Endothelial cell of umbilical vein (primary cell): Measurements from ENCODE around the gene GTSE1. TPM values are rescaled to one million over a fixed set of nuclear protein-coding genes. Genes with fewer than 3 reads are reported as not detected.

Source experiments
- BruUV-seq: library from RNA; stranded (reverse); fragments of 400-500 nt; replicated peaks from 2 replicates; lab custom pipeline; 2021; lab: Mats Ljungman, UMichigan
- CTCF ChIA-PET: fragments of 300-600, 350-600 bp; sonication (Branson Sonifier 250); formaldehyde crosslinking; loops from one replicate; lab custom pipeline; 2021; ENCODE audit warnings: antibody characterized with exemption, inconsistent platforms; lab: Charles Lee
- POLR2A ChIA-PET: fragments of 300-600, 350-600 bp; sonication (Branson Sonifier 250); formaldehyde crosslinking; loops from one replicate; lab custom pipeline; 2021; ENCODE audit warnings: antibody characterized with exemption, inconsistent platforms; lab: Charles Lee
- DNase-seq: peaks from one replicate; pipeline ENCODE4 v3.0.0-alpha.2; 2011; ENCODE audit warnings: low read depth, low spot score
- FAIRE-seq: peaks from 2 replicates; lab custom pipeline; 2011; peaks lifted over from hg19 to GRCh38; lab: Jason Lieb, UNC
- H2AFZ ChIP-seq: 2 replicates; pipeline ENCODE4 v1.6.0; 2012; ENCODE audit warnings: low read depth, low read length, control low read depth, inconsistent platforms
- H3K27ac ChIP-seq: 2 replicates; pipeline ENCODE4 v1.5.1; 2011; ENCODE audit warnings: low read depth, mild to moderate bottlenecking, control low read depth, low read length, moderate library complexity; ENCODE audit not compliant: insufficient read depth
- H3K27me3 ChIP-seq, 2 experiments: 2 replicates each; pipeline versions ENCODE4 v1.6.0 to v1.6.1; 2011; ENCODE audit warnings: low read length in 2 of 2, mixed read lengths in 1 of 2; ENCODE audit not compliant: control insufficient read depth in 2 of 2, insufficient read depth in 2 of 2
- H3K36me3 ChIP-seq, 2 experiments: 2 replicates in 1 of 2; 3 replicates in 1 of 2; pipeline ENCODE4 v1.5.1; 2011; ENCODE audit warnings: low read length in 2 of 2, mild to moderate bottlenecking in 1 of 2, moderate library complexity in 1 of 2; ENCODE audit not compliant: control insufficient read depth in 2 of 2, insufficient read depth in 2 of 2; ENCODE audit errors: extremely low read depth in 1 of 2
- H3K4me1 ChIP-seq: 3 replicates; pipeline ENCODE4 v1.5.1; 2011; ENCODE audit warnings: mild to moderate bottlenecking, low read length; ENCODE audit not compliant: control insufficient read depth, insufficient read depth; ENCODE audit errors: extremely low read depth
- H3K4me2 ChIP-seq: 2 replicates; pipeline ENCODE4 v1.6.1; 2011; ENCODE audit warnings: low read length, control low read depth, mixed read lengths; ENCODE audit not compliant: insufficient read depth
- H3K4me3 ChIP-seq, 3 experiments: fragments of 200-600 bp in 1 of 3; sonication (generic), shearing (Covaris generic) in 1 of 3; replicated peaks in 1 of 3; 2 replicates each; pipeline ENCODE4 v1.5.1; 2011 to 2016; ENCODE audit warnings: control low read depth in 3 of 3, low read length in 3 of 3, mild to moderate bottlenecking in 2 of 3, inconsistent platforms in 1 of 3, low read depth in 1 of 3, moderate library complexity in 1 of 3; ENCODE audit not compliant: insufficient read depth in 1 of 3
- H3K79me2 ChIP-seq: 2 replicates; pipeline ENCODE4 v1.6.0; 2012; ENCODE audit warnings: low read length, inconsistent platforms; ENCODE audit not compliant: control insufficient read depth, insufficient read depth
- H3K9ac ChIP-seq: replicated peaks from 2 replicates; pipeline ENCODE3; 2011; ENCODE audit warnings: low read length, control low read depth; ENCODE audit not compliant: insufficient read depth; ENCODE audit errors: extremely low read depth
- H3K9me1 ChIP-seq: replicated peaks from 3 replicates; pipeline ENCODE4 v1.6.0; 2011; ENCODE audit warnings: mild to moderate bottlenecking, low read length; ENCODE audit not compliant: control insufficient read depth, insufficient read depth; ENCODE audit errors: extremely low read depth
- H3K9me3 ChIP-seq: replicated peaks from 2 replicates; pipeline ENCODE4 v1.5.1; 2012; ENCODE audit warnings: low read length, inconsistent platforms; ENCODE audit not compliant: control insufficient read depth, insufficient read depth
- H4K20me1 ChIP-seq: replicated peaks from 2 replicates; pipeline ENCODE3; 2011; ENCODE audit warnings: mild to moderate bottlenecking, low read length; ENCODE audit not compliant: control insufficient read depth, insufficient read depth; ENCODE audit errors: extremely low read depth
- EZH2 ChIP-seq: IDR thresholded peaks from 2 replicates; pipeline ENCODE4 v1.6.1; 2012; ENCODE audit warnings: borderline replicate concordance, low read depth, mild to moderate bottlenecking, moderate library complexity, low read length, inconsistent platforms; ENCODE audit not compliant: severe bottlenecking
- FOS ChIP-seq: IDR thresholded peaks from 2 replicates; pipeline ENCODE4 v1.6.1; 2011; ENCODE audit warnings: mild to moderate bottlenecking, low read length, moderate library complexity, borderline replicate concordance; ENCODE audit not compliant: insufficient read depth
- GATA2 ChIP-seq: IDR thresholded peaks from 2 replicates; pipeline ENCODE4 v1.7.0; 2011; ENCODE audit warnings: low read depth, mild to moderate bottlenecking, moderate library complexity, mixed read lengths, low read length; ENCODE audit not compliant: insufficient read length, insufficient read depth
- JUN ChIP-seq: IDR thresholded peaks from 2 replicates; pipeline ENCODE4 v1.6.1; 2011; ENCODE audit warnings: borderline replicate concordance, low read depth; ENCODE audit not compliant: insufficient read length, insufficient read depth
- MYC ChIP-seq: IDR thresholded peaks from one replicate; pipeline ENCODE4 v1.6.1; 2011; ENCODE audit warnings: mild to moderate bottlenecking, low read depth, low read length
- POLR2A ChIP-seq: IDR thresholded peaks from 2 replicates; pipeline ENCODE4 v1.6.1; 2012; ENCODE audit warnings: low read depth, mild to moderate bottlenecking, control low read depth, low read length
- POLR2AphosphoS5 ChIP-seq: IDR thresholded peaks from 2 replicates; pipeline ENCODE4 v1.6.1; 2012; ENCODE audit warnings: low read depth, mild to moderate bottlenecking, control low read depth, low read length, moderate library complexity; ENCODE audit not compliant: insufficient read depth
- dilution Hi-C: fragments of 300-500 bp; cut with MboI; formaldehyde crosslinking; loops from one replicate; pipeline ENCODE4 v1.15.0; 2019; ENCODE audit warnings: low sequenced_read_pairs; ENCODE audit not compliant: extremely low pct_ligation_motif_present
- intact Hi-C: fragments of 100-400 bp; cut with micrococcal nuclease; formaldehyde crosslinking; loops from one replicate; pipeline ENCODE4 v1.10.0; 2022
- polyA plus RNA-seq, 4 experiments: library from polyadenylated mRNA; depleted of rRNA in 3 of 4; stranded (reverse) in 3 of 4; unstranded in 1 of 4; fragments of >200 nt; gene quantifications; 2 replicates each; pipeline versions ENCODE4 v1.2.1 to v1.2.3, GENCODE V29; 2011 to 2012; ENCODE audit warnings: missing spikeins in 1 of 4
- total RNA-seq: library from RNA; stranded (reverse); gene quantifications from 2 replicates; pipeline ENCODE4 v1.2.3, GENCODE V29; 2021
- TF ChIP-seq, protein P1 (sequence below), 2 donors: IDR thresholded peaks; 1 replicate in 1 of 2; 2 replicates in 1 of 2; pipeline ENCODE4 v1.5.1; 2011; ENCODE audit warnings: low read length in 2 of 2, mild to moderate bottlenecking in 2 of 2, moderate library complexity in 2 of 2, control low read depth in 1 of 2, inconsistent platforms in 1 of 2, low read depth in 1 of 2; ENCODE audit not compliant: insufficient read depth in 1 of 2; ENCODE audit errors: extremely low read depth in 1 of 2
- TF ChIP-seq, protein P2 (sequence below): IDR thresholded peaks from 2 replicates; pipeline ENCODE4 v1.6.1; 2011; ENCODE audit not compliant: insufficient read depth, insufficient read length

GTSE1 gene
- total and polyA plus RNA-seq, 2 donors (not counting 3 experiments of a cell fraction or from before 2014, with no cell fraction given), result 25.9 to 57.2 TPM

DNA sequence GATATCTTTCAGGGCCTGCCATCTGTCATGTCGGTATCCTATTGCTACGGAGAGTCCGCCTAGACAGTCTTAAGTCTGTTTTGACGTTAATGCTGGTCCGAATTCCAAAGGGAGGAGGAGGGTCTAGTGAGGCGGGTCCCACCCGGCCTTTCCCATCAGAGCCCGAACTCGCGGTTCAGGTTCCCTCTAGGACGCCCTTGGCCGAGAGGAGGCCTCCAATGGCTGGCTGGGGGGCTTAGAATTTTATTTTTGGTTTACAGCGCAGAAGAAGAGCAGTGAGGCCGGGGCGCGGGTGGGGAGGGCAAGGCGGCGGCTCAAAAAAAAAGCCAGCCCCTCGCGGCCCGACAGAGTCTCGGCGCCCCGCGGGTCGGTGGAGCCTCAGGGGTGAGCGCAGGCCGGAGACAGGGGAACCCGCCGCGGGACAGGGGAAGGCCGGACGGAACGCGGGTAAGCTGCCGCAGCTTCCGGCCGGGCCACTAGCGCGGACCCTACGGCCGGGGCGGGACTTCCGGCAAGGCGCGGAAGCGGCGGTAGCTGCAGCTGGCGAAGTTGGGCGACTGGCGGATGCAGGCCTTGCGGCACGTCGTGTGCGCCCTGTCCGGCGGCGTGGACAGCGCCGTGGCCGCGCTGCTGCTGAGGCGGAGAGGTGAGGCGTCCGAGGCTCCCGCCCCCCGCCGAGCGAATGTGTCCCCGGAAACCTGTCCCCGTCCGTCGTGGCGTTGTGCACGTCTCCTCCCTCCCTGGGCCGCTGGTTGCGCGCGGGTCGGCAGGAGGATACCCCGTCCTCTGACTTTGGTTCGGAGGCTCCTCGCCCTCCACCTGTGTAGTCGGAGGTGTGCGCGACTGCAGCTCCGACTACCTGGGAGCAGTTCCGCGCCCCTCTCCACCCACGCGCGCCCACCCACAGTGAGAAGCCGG lies 38.8 kb downstream of the GTSE1 start, which contains the start of gene TRMU:
Gene TRMU, plus strand, starts transcription at position 514 of the 918 bp plus-strand sequence. Its CDS starts 51 bp downstream, at position 565.
- peak within 1 kb of the TSS; percentile 41 for H3K27ac ChIP-seq
- TF ChIP-seq FOS (no peak), JUN (no peak), POLR2AphosphoS5 (peak; percentile 95), GATA2 (no peak), POLR2A (peak; percentile 79), MYC (peak; percentile 69), EZH2 (no peak)
- TF ChIP-seq, protein P1, sequence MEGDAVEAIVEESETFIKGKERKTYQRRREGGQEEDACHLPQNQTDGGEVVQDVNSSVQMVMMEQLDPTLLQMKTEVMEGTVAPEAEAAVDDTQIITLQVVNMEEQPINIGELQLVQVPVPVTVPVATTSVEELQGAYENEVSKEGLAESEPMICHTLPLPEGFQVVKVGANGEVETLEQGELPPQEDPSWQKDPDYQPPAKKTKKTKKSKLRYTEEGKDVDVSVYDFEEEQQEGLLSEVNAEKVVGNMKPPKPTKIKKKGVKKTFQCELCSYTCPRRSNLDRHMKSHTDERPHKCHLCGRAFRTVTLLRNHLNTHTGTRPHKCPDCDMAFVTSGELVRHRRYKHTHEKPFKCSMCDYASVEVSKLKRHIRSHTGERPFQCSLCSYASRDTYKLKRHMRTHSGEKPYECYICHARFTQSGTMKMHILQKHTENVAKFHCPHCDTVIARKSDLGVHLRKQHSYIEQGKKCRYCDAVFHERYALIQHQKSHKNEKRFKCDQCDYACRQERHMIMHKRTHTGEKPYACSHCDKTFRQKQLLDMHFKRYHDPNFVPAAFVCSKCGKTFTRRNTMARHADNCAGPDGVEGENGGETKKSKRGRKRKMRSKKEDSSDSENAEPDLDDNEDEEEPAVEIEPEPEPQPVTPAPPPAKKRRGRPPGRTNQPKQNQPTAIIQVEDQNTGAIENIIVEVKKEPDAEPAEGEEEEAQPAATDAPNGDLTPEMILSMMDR (IDR thresholded peaks at IDR 0.05; ENCODE audit: extremely low read depth in 1 of 2, insufficient read depth in 1 of 2, low read depth in 1 of 2, low read length in 2 of 2), result no peak
- TF ChIP-seq, protein P2, sequence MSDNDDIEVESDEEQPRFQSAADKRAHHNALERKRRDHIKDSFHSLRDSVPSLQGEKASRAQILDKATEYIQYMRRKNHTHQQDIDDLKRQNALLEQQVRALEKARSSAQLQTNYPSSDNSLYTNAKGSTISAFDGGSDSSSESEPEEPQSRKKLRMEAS, result peak; percentile 51
- peak; percentile 84 for DNase-seq
- H3K9ac ChIP-seq, result peak within 1 kb of the TSS; percentile 77
- POLR2A ChIA-PET, result interaction anchor here (1.2 kb wide), 1 partner anchor 212 kb away, joined by 3 read pairs; no protein-coding TSS in a partner anchor
- H2AFZ ChIP-seq, result peak within 1 kb of the TSS; percentile 93
- peaks cover 32% of the 10 kb centered on the region for H3K79me2 ChIP-seq
- TSS peak; percentile 94 for BruUV-seq
- H3K9me1 ChIP-seq, result no peaks in the 10 kb centered on the region
- H3K4me2 ChIP-seq, result peak within 1 kb of the TSS; percentile 77
- intact Hi-C loops, result loop anchor here (2.0 kb wide), 1 partner anchor 39 kb away; the partner anchor contains the start of gene GTSE1
- no peaks in the 10 kb centered on the region for H3K9me3 ChIP-seq
- peak within 1 kb of the TSS; percentile 76 to 98 (median 84) for H3K4me3 ChIP-seq
- H3K27me3 ChIP-seq, result no peaks in the 10 kb centered on the region
- dilution Hi-C loops, result no loop called here
- peaks cover 11 to 18% of the 10 kb centered on the region in 2 experiments for H3K36me3 ChIP-seq
- H4K20me1 ChIP-seq, result no peaks in the 10 kb centered on the region
- FAIRE-seq, result peak; percentile 82
- CTCF ChIA-PET, result interaction anchor here (0.6 to 1.7 kb wide), 7 partner anchors 12 to 329 kb away, joined by 3 to 9 read pairs (median 4); no protein-coding TSS in a partner anchor
- H3K4me1 ChIP-seq, result peaks cover 7% of the 10 kb centered on the region
